ENCODE results near the gene TMEM131.

TMEM131 gene

DNA sequence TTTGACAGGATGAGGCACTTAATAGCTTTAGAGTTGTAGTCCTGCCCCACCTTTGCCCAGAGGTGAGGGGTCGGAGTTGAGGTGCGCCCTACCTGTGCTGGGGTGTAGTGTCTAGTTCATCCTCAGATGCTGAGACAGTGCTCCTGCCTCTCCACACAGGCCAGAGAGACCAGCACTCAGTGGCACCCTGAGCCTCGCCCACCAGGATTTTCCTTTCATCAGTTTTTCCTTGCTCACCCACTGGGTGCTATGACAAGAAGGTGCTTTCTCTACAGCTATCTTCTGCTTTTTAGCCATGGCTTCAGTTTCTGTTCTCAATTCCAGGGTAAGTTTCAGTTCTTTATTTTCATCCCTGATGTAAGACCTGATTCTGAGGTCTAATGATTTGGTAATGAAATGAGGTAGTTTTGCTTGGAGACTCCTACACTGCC is 16.8 kb upstream of the TMEM131 start (continued):
- TF ChIP-seq, protein P1, sequence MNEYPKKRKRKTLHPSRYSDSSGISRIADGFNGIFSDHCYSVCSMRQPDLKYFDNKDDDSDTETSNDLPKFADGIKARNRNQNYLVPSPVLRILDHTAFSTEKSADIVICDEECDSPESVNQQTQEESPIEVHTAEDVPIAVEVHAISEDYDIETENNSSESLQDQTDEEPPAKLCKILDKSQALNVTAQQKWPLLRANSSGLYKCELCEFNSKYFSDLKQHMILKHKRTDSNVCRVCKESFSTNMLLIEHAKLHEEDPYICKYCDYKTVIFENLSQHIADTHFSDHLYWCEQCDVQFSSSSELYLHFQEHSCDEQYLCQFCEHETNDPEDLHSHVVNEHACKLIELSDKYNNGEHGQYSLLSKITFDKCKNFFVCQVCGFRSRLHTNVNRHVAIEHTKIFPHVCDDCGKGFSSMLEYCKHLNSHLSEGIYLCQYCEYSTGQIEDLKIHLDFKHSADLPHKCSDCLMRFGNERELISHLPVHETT (tag by site-specific recombination; IDR thresholded peaks at IDR 0.05): no peak
- TF ChIP-seq ZFP69B (tag by site-specific recombination; IDR thresholded peaks at IDR 0.05) (no peak), SP2 (tag by site-specific recombination; IDR thresholded peaks at IDR 0.05) (no peak), ZNF133 (tag by site-specific recombination; IDR thresholded peaks at IDR 0.05) (no peak), MZF1 (tag by site-specific recombination; IDR thresholded peaks at IDR 0.05; ENCODE audit: borderline replicate concordance) (no peak), KLF7 (tag by site-specific recombination; IDR thresholded peaks at IDR 0.05; ENCODE audit: borderline replicate concordance) (no peak), ZNF146 (tag by site-specific recombination; IDR thresholded peaks at IDR 0.05) (no peak), YY1 (tag by site-specific recombination; IDR thresholded peaks at IDR 0.05) (no peak), ZNF112 (tag by site-specific recombination; IDR thresholded peaks at IDR 0.05) (no peak), ZBTB20 (tag by site-specific recombination; IDR thresholded peaks at IDR 0.05) (no peak)
- TF ChIP-seq, protein P2, sequence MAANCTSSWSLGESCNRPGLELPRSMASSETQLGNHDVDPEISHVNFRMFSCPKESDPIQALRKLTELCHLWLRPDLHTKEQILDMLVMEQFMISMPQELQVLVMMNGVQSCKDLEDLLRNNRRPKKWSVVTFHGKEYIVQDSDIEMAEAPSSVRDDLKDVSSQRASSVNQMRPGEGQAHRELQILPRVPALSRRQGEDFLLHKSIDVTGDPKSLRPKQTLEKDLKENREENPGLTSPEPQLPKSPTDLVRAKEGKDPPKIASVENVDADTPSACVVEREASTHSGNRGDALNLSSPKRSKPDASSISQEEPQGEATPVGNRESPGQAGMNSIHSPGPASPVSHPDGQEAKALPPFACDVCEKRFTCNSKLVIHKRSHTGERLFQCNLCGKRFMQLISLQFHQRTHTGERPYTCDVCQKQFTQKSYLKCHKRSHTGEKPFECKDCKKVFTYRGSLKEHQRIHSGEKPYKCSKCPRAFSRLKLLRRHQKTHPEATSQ (tag by site-specific recombination; IDR thresholded peaks at IDR 0.05): no peak
- TF ChIP-seq, protein P3, sequence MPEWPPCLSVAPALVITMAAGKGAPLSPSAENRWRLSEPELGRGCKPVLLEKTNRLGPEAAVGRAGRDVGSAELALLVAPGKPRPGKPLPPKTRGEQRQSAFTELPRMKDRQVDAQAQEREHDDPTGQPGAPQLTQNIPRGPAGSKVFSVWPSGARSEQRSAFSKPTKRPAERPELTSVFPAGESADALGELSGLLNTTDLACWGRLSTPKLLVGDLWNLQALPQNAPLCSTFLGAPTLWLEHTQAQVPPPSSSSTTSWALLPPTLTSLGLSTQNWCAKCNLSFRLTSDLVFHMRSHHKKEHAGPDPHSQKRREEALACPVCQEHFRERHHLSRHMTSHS (tag by site-specific recombination; IDR thresholded peaks at IDR 0.05): no peak
- TF ChIP-seq, protein P4, sequence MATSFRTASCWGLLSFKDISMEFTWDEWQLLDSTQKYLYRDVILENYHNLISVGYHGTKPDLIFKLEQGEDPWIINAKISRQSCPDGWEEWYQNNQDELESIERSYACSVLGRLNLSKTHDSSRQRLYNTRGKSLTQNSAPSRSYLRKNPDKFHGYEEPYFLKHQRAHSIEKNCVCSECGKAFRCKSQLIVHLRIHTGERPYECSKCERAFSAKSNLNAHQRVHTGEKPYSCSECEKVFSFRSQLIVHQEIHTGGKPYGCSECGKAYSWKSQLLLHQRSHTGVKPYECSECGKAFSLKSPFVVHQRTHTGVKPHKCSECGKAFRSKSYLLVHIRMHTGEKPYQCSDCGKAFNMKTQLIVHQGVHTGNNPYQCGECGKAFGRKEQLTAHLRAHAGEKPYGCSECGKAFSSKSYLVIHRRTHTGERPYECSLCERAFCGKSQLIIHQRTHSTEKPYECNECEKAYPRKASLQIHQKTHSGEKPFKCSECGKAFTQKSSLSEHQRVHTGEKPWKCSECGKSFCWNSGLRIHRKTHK (tag by site-specific recombination; IDR thresholded peaks at IDR 0.05): no peak

DNA sequence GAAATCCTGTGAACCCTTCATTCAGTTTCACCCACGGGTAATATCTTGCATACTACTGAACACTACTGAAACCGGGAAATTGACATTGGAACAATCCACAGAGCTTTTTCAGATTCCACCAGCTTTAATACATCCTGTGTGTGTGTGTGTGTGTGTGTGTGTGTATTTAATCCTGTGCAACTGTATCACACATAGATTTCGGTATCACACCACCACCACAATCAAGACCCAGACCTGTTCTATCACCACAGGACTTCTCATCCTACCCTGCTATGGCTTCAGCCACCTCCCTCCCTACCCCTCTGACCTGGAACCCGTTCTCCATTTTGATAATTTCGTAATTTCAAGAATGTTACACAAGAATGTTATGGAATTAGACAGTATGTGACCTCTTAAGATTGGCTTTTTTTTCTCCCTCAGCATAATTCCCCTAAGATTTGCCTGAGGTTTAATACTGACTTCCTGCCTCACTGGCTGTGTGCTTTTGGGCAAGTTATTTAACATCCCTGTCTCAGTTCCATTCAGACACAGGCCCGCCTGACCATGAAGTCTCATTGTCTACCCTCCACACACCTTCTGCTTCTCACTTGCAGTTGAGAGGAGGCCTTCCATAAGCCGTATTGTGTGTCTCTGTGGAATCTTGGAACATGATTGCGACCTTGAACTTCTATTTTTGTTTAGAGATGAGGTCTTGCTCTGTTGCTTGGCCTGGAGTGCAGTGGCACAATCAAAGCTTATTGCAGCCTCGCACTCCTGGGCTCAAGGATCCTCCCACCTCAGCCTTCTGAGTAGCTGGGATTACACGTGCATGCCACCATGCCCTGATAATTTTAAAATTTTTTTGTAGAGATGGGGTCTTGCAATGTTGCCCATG is 14.4 kb upstream of the TMEM131 start:
- ChIA-PET CTCF (no interaction called here), POLR2A (no interaction called here)
- Histone ChIP-seq H3K36me3 (ENCODE audit: control insufficient read depth in 2 of 2, insufficient read depth in 1 of 2, low read length in 2 of 2) (no peaks in the 10 kb centered on the region), H3K27ac (ENCODE audit: extremely low read depth, low read depth, low read length) (no peak overlapping the region), H3K4me3 (ENCODE audit: low read depth, low read length) (no peak overlapping the region), H3K9me3 (ENCODE audit: control insufficient read depth, insufficient read depth, low read depth, low read length) (no peaks in the 10 kb centered on the region), H3K4me1 (ENCODE audit: control insufficient read depth, insufficient read depth, low read length) (no peaks in the 10 kb centered on the region)
- TF ChIP-seq ZNF529 (tag by site-specific recombination; IDR thresholded peaks at IDR 0.05; ENCODE audit: insufficient replicate concordance): no peak
- no peak for TF ChIP-seq HOXC10 (CRISPR knock-in tag; IDR thresholded peaks at IDR 0.05)
- TF ChIP-seq ZNF664 (tag by site-specific recombination; IDR thresholded peaks at IDR 0.05): no peak
- no peak for TF ChIP-seq ZNF837 (tag by site-specific recombination; IDR thresholded peaks at IDR 0.05)
- no peak for TF ChIP-seq ZNF560 (tag by site-specific recombination; IDR thresholded peaks at IDR 0.05; ENCODE audit: borderline replicate concordance)
- TF ChIP-seq, protein P5, sequence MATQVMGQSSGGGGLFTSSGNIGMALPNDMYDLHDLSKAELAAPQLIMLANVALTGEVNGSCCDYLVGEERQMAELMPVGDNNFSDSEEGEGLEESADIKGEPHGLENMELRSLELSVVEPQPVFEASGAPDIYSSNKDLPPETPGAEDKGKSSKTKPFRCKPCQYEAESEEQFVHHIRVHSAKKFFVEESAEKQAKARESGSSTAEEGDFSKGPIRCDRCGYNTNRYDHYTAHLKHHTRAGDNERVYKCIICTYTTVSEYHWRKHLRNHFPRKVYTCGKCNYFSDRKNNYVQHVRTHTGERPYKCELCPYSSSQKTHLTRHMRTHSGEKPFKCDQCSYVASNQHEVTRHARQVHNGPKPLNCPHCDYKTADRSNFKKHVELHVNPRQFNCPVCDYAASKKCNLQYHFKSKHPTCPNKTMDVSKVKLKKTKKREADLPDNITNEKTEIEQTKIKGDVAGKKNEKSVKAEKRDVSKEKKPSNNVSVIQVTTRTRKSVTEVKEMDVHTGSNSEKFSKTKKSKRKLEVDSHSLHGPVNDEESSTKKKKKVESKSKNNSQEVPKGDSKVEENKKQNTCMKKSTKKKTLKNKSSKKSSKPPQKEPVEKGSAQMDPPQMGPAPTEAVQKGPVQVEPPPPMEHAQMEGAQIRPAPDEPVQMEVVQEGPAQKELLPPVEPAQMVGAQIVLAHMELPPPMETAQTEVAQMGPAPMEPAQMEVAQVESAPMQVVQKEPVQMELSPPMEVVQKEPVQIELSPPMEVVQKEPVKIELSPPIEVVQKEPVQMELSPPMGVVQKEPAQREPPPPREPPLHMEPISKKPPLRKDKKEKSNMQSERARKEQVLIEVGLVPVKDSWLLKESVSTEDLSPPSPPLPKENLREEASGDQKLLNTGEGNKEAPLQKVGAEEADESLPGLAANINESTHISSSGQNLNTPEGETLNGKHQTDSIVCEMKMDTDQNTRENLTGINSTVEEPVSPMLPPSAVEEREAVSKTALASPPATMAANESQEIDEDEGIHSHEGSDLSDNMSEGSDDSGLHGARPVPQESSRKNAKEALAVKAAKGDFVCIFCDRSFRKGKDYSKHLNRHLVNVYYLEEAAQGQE (tag by site-specific recombination; IDR thresholded peaks at IDR 0.05): no peak
- no peak for TF ChIP-seq ZNF707 (tag by site-specific recombination; IDR thresholded peaks at IDR 0.05)
- no peak for TF ChIP-seq ZNF24 (tag by site-specific recombination; IDR thresholded peaks at IDR 0.05)
- no peak for TF ChIP-seq ZBTB48 (tag by site-specific recombination; IDR thresholded peaks at IDR 0.05)
- TF ChIP-seq, protein P6, sequence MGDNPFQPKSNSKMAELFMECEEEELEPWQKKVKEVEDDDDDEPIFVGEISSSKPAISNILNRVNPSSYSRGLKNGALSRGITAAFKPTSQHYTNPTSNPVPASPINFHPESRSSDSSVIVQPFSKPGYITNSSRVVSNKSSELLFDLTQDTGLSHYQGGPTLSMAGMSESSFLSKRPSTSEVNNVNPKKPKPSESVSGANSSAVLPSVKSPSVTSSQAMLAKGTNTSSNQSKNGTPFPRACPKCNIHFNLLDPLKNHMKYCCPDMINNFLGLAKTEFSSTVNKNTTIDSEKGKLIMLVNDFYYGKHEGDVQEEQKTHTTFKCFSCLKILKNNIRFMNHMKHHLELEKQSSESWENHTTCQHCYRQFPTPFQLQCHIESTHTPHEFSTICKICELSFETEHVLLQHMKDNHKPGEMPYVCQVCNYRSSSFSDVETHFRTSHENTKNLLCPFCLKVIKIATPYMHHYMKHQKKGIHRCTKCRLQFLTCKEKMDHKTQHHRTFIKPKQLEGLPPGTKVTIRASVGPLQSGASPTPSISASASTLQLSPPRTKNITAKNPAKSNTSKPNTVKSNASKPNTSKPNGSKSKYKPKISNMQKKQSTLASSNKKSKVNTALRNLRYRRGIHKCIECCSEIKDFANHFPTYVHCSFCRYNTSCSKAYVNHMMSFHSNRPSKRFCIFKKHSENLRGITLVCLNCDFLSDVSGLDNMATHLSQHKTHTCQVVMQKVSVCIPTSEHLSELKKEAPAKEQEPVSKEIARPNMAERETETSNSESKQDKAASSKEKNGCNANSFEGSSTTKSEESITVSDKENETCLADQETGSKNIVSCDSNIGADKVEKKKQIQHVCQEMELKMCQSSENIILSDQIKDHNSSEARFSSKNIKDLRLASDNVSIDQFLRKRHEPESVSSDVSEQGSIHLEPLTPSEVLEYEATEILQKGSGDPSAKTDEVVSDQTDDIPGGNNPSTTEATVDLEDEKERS (tag by site-specific recombination; IDR thresholded peaks at IDR 0.05): no peak
- TF ChIP-seq KLF16 (tag by site-specific recombination; IDR thresholded peaks at IDR 0.05): no peak
- no peak for TF ChIP-seq ZSCAN30 (tag by site-specific recombination; IDR thresholded peaks at IDR 0.05)

Data from HEK293 (cell line).